Testis (tissue), 3 donors: Measurements from ENCODE around the gene RNASE12. TPM values are rescaled to one million over a fixed set of nuclear protein-coding genes. Genes with fewer than 3 reads are reported as not detected.

Experiments used
- DNase-seq: peaks from one replicate; pipeline ENCODE4 v3.0.0-alpha.2; 2019
- H3K27ac ChIP-seq, 2 donors: fragments of 200-600 bp; sonication (generic); one replicate each; pipeline ENCODE4 v1.5.1; 2019
- H3K27me3 ChIP-seq: fragments of 200-600 bp; sonication (generic); one replicate; pipeline ENCODE4 v1.5.1; 2019
- H3K36me3 ChIP-seq: fragments of 200-600 bp; sonication (generic); one replicate; pipeline ENCODE4 v1.5.1; 2017; ENCODE audit warnings: low read depth; ENCODE audit errors: missing control alignments
- H3K4me1 ChIP-seq: fragments of 200-600 bp; sonication (generic); one replicate; pipeline ENCODE4 v1.5.1; 2019
- H3K4me3 ChIP-seq, 2 donors: fragments of 200-600 bp; sonication (generic); one replicate each; pipeline ENCODE4 v1.5.1; 2017 to 2019
- H3K9me3 ChIP-seq: fragments of 200-600 bp; sonication (generic); one replicate; pipeline ENCODE4 v1.5.1; 2017
- CTCF ChIP-seq, 3 experiments: fragments of 450-650 bp in 2 of 3; fragments of 200-600 bp in 1 of 3; sonication (generic) in 1 of 3; IDR thresholded peaks; one replicate each; pipeline ENCODE4 v1.5.1; 2016 to 2019; ENCODE audit warnings: antibody characterized with exemption in 3 of 3, mild to moderate bottlenecking in 2 of 3, moderate library complexity in 1 of 3
- POLR2A ChIP-seq: fragments of 450-650 bp; IDR thresholded peaks from one replicate; pipeline ENCODE4 v1.6.1; 2017; ENCODE audit warnings: antibody characterized with exemption, mild to moderate bottlenecking, moderate library complexity
- WGBS, 2 donors: methylation state at CpG; one replicate each; pipeline ENCODE4 v1.1.5; 2018; 5-methylcytosine and 5-hydroxymethylcytosine counted together
- intact Hi-C: fragments of 100-400 bp; cut with DNase I; formaldehyde crosslinking; loops from one replicate; pipeline ENCODE4 v1.15.1; 2023; ENCODE audit warnings: low total_unique reads
- polyA plus RNA-seq: library from polyadenylated mRNA; stranded (reverse); fragments of 350-450 nt; fragmentation: Illumina TruSeq; extraction: RNeasy Lipid Tissue Mini Kit (QIAGEN cat#74804); gene quantifications from one replicate; pipeline ENCODE4 v1.2.3, GENCODE V29; 2014; ENCODE audit warnings: low read depth, low replicate concordance; ENCODE audit not compliant: insufficient read depth
- total RNA-seq, 2 donors: library from RNA; depleted of rRNA; stranded (reverse); fragments of >200 nt; gene quantifications; one replicate each; pipeline ENCODE4 v1.2.3, GENCODE V29; 2016

RNASE12 gene
- total and polyA plus RNA-seq, 3 donors from 2014 or later, result 1.3 TPM; not detected in 2

- Histone ChIP-seq H3K4me1 (no peaks in the 10 kb centered on the region), H3K27ac (no peak overlapping the region), H3K27me3 (no peaks in the 10 kb centered on the region), H3K4me3 (no peak overlapping the region), H3K36me3 (no peaks in the 10 kb centered on the region), H3K9me3 (no peaks in the 10 kb centered on the region)
- no peak for DNase-seq
- intact Hi-C loops, result no loop called here
- TF ChIP-seq CTCF (IDR thresholded peaks at IDR 0.05) (no peak), POLR2A (no peak)
Observed at GRCh38 chr14:20553024-20553423, 38.2 kb downstream of the RNASE12 start.

GRCh38 chr14:20551606-20552005 is 39.6 kb downstream of the RNASE12 start:
- no peak for DNase-seq
- no peaks in the 10 kb centered on the region for H3K27me3 ChIP-seq
- H3K36me3 ChIP-seq, result no peaks in the 10 kb centered on the region
- 91 to 93% methylated on average over 3 of the region's 3 CpGs for WGBS, 2 donors
- no peak overlapping the region for H3K4me3 ChIP-seq
- H3K9me3 ChIP-seq, result no peaks in the 10 kb centered on the region
- H3K4me1 ChIP-seq, result no peaks in the 10 kb centered on the region
- intact Hi-C loops, result no loop called here
- no peak overlapping the region for H3K27ac ChIP-seq
- TF ChIP-seq CTCF (IDR thresholded peaks at IDR 0.05), result no peak
- TF ChIP-seq POLR2A, result no peak

- H3K9me3 ChIP-seq, result no peaks in the 10 kb centered on the region
- intact Hi-C loops, result no loop called here
- no peak for DNase-seq
- TF ChIP-seq CTCF (IDR thresholded peaks at IDR 0.05) (no peak), POLR2A (no peak)
- no peaks in the 10 kb centered on the region for H3K4me1 ChIP-seq
- H3K27ac ChIP-seq, result no peak overlapping the region
- H3K27me3 ChIP-seq, result no peaks in the 10 kb centered on the region
- no peak overlapping the region for H3K4me3 ChIP-seq
- no peaks in the 10 kb centered on the region for H3K36me3 ChIP-seq
- WGBS, 2 donors, result 89 to 95% methylated on average over 2 of the region's 2 CpGs
Observed at GRCh38 chr14:20550926-20551325, 40.2 kb downstream of the RNASE12 start.

- no peaks in the 10 kb centered on the region for H3K9me3 ChIP-seq
- H3K4me1 ChIP-seq, result no peaks in the 10 kb centered on the region
- no peak for TF ChIP-seq CTCF (IDR thresholded peaks at IDR 0.05)
- TF ChIP-seq POLR2A, result no peak
- no peak overlapping the region for H3K27ac ChIP-seq
- no peak overlapping the region for H3K4me3 ChIP-seq
- H3K27me3 ChIP-seq, result no peaks in the 10 kb centered on the region
- no peaks in the 10 kb centered on the region for H3K36me3 ChIP-seq
- intact Hi-C loops, result no loop called here
- DNase-seq, result peak; percentile 16
- WGBS, 2 donors, result 83 to 88% methylated on average over 10 of the region's 10 CpGs
Observed at GRCh38 chr14:20548414-20549158, 42.6 kb downstream of the RNASE12 start.

GRCh38 chr14:20546877-20547276 is 44.3 kb downstream of the RNASE12 start:
- Histone ChIP-seq H3K9me3 (no peaks in the 10 kb centered on the region), H3K27me3 (no peaks in the 10 kb centered on the region), H3K36me3 (no peaks in the 10 kb centered on the region), H3K4me3 (no peak overlapping the region), H3K27ac (no peak overlapping the region), H3K4me1 (no peaks in the 10 kb centered on the region)
- TF ChIP-seq POLR2A (no peak), CTCF (IDR thresholded peaks at IDR 0.05) (no peak)
- 55 to 67% methylated on average over 3 of the region's 3 CpGs for WGBS, 2 donors
- no peak for DNase-seq
- intact Hi-C loops, result no loop called here
